Vagina (tissue), 2 donors: ENCODE measurements around the gene CYP11A1. TPM values are rescaled to one million over a fixed set of nuclear protein-coding genes. Genes with fewer than 3 reads are reported as not detected.

Source experiments
- DNase-seq, 2 donors: peaks; one replicate each; pipeline ENCODE4 v3.0.0-alpha.2; 2017; ENCODE audit errors: extremely low spot score in 2 of 2
- H3K27ac ChIP-seq: fragments of 200-600 bp; sonication (generic); one replicate; pipeline ENCODE4 v1.5.1; 2019
- H3K27me3 ChIP-seq: fragments of 200-600 bp; sonication (generic); one replicate; pipeline ENCODE4 v1.5.1; 2019
- H3K36me3 ChIP-seq, 2 donors: fragments of 200-600 bp; sonication (generic); one replicate each; pipeline ENCODE4 v1.5.1; 2017 to 2019
- H3K4me1 ChIP-seq: fragments of 200-600 bp; sonication (generic); one replicate; pipeline ENCODE4 v1.5.1; 2019
- H3K4me3 ChIP-seq, 2 donors: fragments of 200-600 bp; sonication (generic); 1 replicate in 1 of 2; 2 replicates in 1 of 2; pipeline ENCODE4 v1.5.1; 2016 to 2019
- H3K9me3 ChIP-seq: fragments of 200-600 bp; sonication (generic); one replicate; pipeline ENCODE4 v1.5.1; 2019
- CTCF ChIP-seq, 3 experiments: fragments of 450-650 bp in 2 of 3; fragments of 200-600 bp in 1 of 3; sonication (generic) in 1 of 3; IDR thresholded peaks; one replicate each; pipeline ENCODE4 v1.5.1; 2017 to 2019; ENCODE audit warnings: antibody characterized with exemption in 3 of 3, mild to moderate bottlenecking in 2 of 3, moderate library complexity in 2 of 3
- POLR2A ChIP-seq, 2 donors: fragments of 450-650 bp; IDR thresholded peaks; one replicate each; pipeline ENCODE4 v1.6.1; 2017; ENCODE audit warnings: antibody characterized with exemption in 2 of 2, mild to moderate bottlenecking in 2 of 2, moderate library complexity in 2 of 2
- POLR2AphosphoS5 ChIP-seq, 2 donors: sonication (generic); formaldehyde crosslinking; IDR thresholded peaks; one replicate each; pipeline ENCODE4 v1.9.0; 2017; ENCODE audit warnings: antibody characterized with exemption in 2 of 2, mild to moderate bottlenecking in 2 of 2, low read depth in 1 of 2; ENCODE audit not compliant: insufficient read depth in 1 of 2
- intact Hi-C: fragments of 100-400 bp; cut with DNase I; formaldehyde crosslinking; loops from one replicate; pipeline ENCODE4 v1.15.1; 2023
- total RNA-seq: library from RNA; depleted of rRNA; stranded (reverse); fragments of >200 nt; gene quantifications from one replicate; pipeline ENCODE4 v1.2.3, GENCODE V29; 2016

Gene CYP11A1
- total RNA-seq, 1 donor from 2014 or later, result 8.8 TPM

- Histone ChIP-seq H3K4me1 (no peaks in the 10 kb centered on the region), H3K27ac (no peak overlapping the region), H3K27me3 (no peaks in the 10 kb centered on the region), H3K4me3 (no peak overlapping the region), H3K36me3 (no peaks in the 10 kb centered on the region), H3K9me3 (no peaks in the 10 kb centered on the region)
- intact Hi-C loops, result no loop called here
- TF ChIP-seq POLR2A (IDR thresholded peaks at IDR 0.05) (no peak), POLR2AphosphoS5 (IDR thresholded peaks at IDR 0.05; ENCODE audit: insufficient read depth in 1 of 2, low read depth in 1 of 2) (no peak), CTCF (IDR thresholded peaks at IDR 0.05) (no peak)
- DNase-seq, result no peak
Measured at GRCh38 chr15:74405823-74406222, 38.4 kb upstream of the CYP11A1 start.

- no peaks in the 10 kb centered on the region for H3K27me3 ChIP-seq
- intact Hi-C loops, result no loop called here
- H3K36me3 ChIP-seq, result no peaks in the 10 kb centered on the region
- no peak overlapping the region for H3K27ac ChIP-seq
- no peaks in the 10 kb centered on the region for H3K4me1 ChIP-seq
- DNase-seq, result no peak
- no peak for TF ChIP-seq POLR2A (IDR thresholded peaks at IDR 0.05)
- no peak for TF ChIP-seq CTCF (IDR thresholded peaks at IDR 0.05)
- no peak for TF ChIP-seq POLR2AphosphoS5 (IDR thresholded peaks at IDR 0.05; ENCODE audit: insufficient read depth in 1 of 2, low read depth in 1 of 2)
- no peaks in the 10 kb centered on the region for H3K9me3 ChIP-seq
- no peak overlapping the region for H3K4me3 ChIP-seq
Measured at GRCh38 chr15:74403991-74404563, 36.6 kb upstream of the CYP11A1 start.

- Histone ChIP-seq H3K36me3 (no peaks in the 10 kb centered on the region), H3K4me1 (no peaks in the 10 kb centered on the region), H3K27ac (no peak overlapping the region), H3K27me3 (no peaks in the 10 kb centered on the region), H3K9me3 (no peaks in the 10 kb centered on the region), H3K4me3 (no peak overlapping the region)
- no peak for DNase-seq
- intact Hi-C loops, result no loop called here
- TF ChIP-seq POLR2AphosphoS5 (IDR thresholded peaks at IDR 0.05; ENCODE audit: insufficient read depth in 1 of 2, low read depth in 1 of 2), result no peak
- no peak for TF ChIP-seq CTCF (IDR thresholded peaks at IDR 0.05)
- TF ChIP-seq POLR2A (IDR thresholded peaks at IDR 0.05), result no peak
Measured at GRCh38 chr15:74403588-74403919, 36.1 kb upstream of the CYP11A1 start.

- H3K27ac ChIP-seq, result no peak overlapping the region
- no peaks in the 10 kb centered on the region for H3K9me3 ChIP-seq
- DNase-seq, result no peak
- intact Hi-C loops, result no loop called here
- H3K36me3 ChIP-seq, result no peaks in the 10 kb centered on the region
- no peaks in the 10 kb centered on the region for H3K27me3 ChIP-seq
- no peaks in the 10 kb centered on the region for H3K4me1 ChIP-seq
- no peak overlapping the region for H3K4me3 ChIP-seq
- TF ChIP-seq CTCF (IDR thresholded peaks at IDR 0.05) (no peak), POLR2AphosphoS5 (IDR thresholded peaks at IDR 0.05; ENCODE audit: insufficient read depth in 1 of 2, low read depth in 1 of 2) (no peak), POLR2A (IDR thresholded peaks at IDR 0.05) (no peak)
Measured at GRCh38 chr15:74402873-74403587, 35.6 kb upstream of the CYP11A1 start.

- no peaks in the 10 kb centered on the region for H3K27me3 ChIP-seq
- H3K9me3 ChIP-seq, result no peaks in the 10 kb centered on the region
- H3K4me1 ChIP-seq, result no peaks in the 10 kb centered on the region
- no peak for DNase-seq
- H3K36me3 ChIP-seq, result no peaks in the 10 kb centered on the region
- intact Hi-C loops, result no loop called here
- H3K4me3 ChIP-seq, result no peak overlapping the region
- H3K27ac ChIP-seq, result no peak overlapping the region
- TF ChIP-seq POLR2A (IDR thresholded peaks at IDR 0.05), result no peak
- no peak for TF ChIP-seq POLR2AphosphoS5 (IDR thresholded peaks at IDR 0.05; ENCODE audit: insufficient read depth in 1 of 2, low read depth in 1 of 2)
- no peak for TF ChIP-seq CTCF (IDR thresholded peaks at IDR 0.05)
Measured at GRCh38 chr15:74402337-74402841, 34.9 kb upstream of the CYP11A1 start.
